GM10248 (cell line): Measurements from ENCODE around the gene DNLZ.
A peak's percentile ranks its signal among the peaks of the same experiment; 100 is the strongest.

Experiments used
- CTCF ChIA-PET: fragments of 300-600 bp; sonication (Branson Sonifier 250); formaldehyde crosslinking; extraction: SDS; loops from one replicate; lab custom pipeline; 2021; ENCODE audit warnings: antibody characterized with exemption; lab: Yijun Ruan, JAX
- POLR2A ChIA-PET: fragments of 350-650 bp; sonication (Branson Sonifier 250); formaldehyde crosslinking; extraction: SDS; loops from one replicate; lab custom pipeline; 2020; ENCODE audit warnings: antibody characterized with exemption; lab: Yijun Ruan, JAX
- DNase-seq: peaks from one replicate; pipeline ENCODE4 v3.0.0; 2012; ENCODE audit errors: extremely low spot score
- TF ChIP-seq, protein P1 (sequence below): IDR thresholded peaks from 2 replicates; pipeline ENCODE4 v1.5.1; 2012; ENCODE audit warnings: mild to moderate bottlenecking, low read depth; ENCODE audit errors: extremely low read depth, missing control alignments, control extremely low read depth

Gene DNLZ

DNA sequence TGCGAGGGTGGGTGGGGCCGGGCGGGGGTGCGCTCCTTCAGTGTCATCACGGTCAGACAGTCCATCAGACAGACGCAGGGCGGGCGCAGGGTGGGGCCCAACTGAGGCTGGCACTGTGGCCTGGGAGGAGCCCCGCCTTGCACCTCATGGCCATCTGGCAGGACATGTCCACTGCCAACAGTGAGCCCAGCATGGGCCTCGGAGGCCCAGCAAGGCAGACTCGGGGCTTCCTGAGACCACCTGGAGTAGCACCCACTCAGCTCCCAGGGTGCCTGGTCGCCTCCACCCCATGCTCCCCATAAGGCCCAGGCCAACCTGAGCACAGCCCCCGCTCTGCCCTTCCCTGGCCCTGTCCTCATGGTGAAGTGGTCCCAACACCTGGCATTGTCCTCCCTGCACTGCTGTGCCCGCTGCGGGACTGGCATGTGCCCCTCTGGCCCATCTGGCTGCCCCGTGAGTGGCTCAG is 44.7 kb downstream of the DNLZ start:
- DNase-seq: no peak
- POLR2A ChIA-PET: no interaction called here
- TF ChIP-seq, protein P1, sequence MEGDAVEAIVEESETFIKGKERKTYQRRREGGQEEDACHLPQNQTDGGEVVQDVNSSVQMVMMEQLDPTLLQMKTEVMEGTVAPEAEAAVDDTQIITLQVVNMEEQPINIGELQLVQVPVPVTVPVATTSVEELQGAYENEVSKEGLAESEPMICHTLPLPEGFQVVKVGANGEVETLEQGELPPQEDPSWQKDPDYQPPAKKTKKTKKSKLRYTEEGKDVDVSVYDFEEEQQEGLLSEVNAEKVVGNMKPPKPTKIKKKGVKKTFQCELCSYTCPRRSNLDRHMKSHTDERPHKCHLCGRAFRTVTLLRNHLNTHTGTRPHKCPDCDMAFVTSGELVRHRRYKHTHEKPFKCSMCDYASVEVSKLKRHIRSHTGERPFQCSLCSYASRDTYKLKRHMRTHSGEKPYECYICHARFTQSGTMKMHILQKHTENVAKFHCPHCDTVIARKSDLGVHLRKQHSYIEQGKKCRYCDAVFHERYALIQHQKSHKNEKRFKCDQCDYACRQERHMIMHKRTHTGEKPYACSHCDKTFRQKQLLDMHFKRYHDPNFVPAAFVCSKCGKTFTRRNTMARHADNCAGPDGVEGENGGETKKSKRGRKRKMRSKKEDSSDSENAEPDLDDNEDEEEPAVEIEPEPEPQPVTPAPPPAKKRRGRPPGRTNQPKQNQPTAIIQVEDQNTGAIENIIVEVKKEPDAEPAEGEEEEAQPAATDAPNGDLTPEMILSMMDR: no peak
- CTCF ChIA-PET: no interaction called here

DNA sequence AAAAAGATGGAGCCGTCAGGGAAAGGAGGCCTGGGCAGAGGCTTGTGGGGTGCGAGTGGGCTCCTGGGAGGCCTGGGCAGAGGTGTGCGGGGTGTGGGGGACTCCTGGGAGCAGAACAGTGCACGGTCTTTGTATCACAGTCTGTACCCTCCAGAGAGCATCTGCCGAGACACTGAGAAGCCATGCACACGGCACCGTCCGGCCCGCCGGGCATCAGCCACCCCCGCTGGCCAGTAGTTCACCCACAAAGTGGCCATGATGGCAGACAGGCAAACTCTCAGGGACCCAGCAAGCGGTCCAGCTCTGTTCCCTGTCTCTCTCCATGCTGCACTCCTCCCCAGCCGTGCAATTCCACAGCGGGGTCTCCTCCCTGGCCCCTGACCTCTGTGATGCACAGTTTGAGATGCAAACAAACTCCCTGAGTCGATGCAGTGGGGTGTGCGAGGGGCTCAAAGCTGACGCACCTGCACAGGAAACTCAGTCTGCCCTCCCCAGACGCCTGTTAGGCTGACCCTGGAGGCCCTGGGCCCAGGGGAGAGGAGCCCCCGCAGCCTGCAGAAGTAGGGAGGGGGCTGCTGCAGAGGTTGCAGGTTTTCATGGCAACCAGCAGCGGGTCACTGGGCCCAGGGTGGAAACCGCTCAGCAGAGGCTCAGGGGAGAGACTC is 45.3 kb downstream of the DNLZ start:
- TF ChIP-seq, protein P1: no peak
- DNase-seq: no peak
- ChIA-PET CTCF (no interaction called here), POLR2A (no interaction called here)

DNA sequence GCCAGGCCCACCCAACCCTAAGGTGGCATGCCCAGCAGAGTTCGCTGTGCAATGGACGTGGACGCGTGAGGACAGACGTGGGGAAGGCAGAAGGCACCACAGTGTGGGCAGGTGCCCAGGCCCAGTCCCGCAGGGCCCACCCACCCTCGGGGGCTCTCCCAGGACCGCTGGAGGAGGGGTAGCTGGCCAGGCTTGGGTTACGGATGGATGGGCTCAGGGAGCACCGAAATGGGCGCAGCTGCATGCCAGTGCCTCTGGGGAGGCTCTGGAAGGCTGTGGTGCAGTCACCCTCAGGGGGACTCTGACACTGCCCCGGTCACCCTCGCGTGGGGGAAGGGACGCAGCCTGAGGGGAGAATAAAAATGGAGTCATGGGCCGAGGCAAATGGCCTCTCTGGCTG is 45.8 kb downstream of the DNLZ start:
- POLR2A ChIA-PET: no interaction called here
- no peak for DNase-seq
- CTCF ChIA-PET: no interaction called here
- TF ChIP-seq, protein P1: no peak

DNA sequence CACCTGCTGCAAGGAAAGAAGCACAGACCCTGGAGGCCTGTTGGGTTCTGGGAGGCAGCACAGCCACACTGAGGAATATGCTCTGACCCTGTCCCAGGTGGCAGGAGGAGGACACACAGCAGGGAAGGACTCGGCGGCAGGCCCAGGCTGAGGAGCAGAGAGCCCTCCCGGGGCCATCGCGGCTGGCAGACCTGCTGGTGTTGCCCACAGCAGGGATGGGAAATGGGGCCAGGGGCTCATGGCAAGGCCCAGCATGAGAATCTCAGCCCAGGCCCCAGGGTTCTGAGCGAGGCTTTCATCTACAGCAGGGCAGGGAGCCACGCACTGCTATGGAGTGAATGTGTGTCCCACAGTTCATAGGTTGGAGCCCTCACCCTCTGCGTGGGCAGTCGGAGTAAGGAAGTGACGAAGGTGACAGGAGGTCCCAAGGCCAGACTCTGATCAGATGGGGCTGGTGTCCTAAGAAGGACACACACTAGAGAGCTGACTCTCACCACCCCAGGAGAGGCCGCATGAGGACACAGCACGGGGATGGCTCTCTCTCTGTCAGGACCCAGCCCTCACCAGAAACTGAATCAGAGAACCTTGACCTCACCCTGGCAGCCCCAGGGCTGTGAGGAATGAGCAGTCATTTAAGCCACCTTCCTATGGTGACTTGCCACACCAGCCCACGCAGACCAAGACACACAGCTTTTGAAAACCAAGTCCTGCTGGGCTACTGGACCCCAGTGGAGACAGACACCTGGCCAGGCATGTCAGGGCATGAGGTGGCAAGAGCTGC is 46.5 kb downstream of the DNLZ start:
- no peak for DNase-seq
- ChIA-PET CTCF (no interaction called here), POLR2A (no interaction called here)
- TF ChIP-seq, protein P1: no peak

DNA sequence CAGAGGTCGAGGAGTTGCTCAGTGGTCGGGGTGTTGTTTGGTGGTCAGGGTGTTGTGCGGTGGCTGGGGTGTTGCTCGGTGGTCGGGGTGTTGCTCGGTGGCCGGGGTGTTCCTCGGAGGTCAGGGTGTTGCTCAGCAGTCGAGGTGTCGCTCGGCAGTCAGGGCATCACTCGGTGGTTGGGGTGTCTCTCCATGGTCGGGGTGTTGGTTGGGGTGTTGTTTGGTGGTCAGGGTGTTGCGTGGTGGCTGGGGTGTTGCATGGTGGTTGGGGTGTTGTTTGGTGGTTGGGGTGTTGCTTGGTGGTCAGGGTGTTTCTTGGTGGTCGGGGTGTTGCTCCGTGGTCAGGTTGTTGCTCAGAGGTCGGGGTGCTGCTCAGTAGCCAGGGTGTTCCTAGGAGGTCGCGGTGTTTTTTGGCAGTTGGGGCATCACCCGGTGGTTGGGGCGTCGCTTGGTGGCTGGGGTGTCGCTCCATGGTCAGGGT is 47.2 kb downstream of the DNLZ start:
- TF ChIP-seq, protein P1: peak; percentile 0
- no peak for DNase-seq
- CTCF ChIA-PET: no interaction called here
- POLR2A ChIA-PET: no interaction called here

DNA sequence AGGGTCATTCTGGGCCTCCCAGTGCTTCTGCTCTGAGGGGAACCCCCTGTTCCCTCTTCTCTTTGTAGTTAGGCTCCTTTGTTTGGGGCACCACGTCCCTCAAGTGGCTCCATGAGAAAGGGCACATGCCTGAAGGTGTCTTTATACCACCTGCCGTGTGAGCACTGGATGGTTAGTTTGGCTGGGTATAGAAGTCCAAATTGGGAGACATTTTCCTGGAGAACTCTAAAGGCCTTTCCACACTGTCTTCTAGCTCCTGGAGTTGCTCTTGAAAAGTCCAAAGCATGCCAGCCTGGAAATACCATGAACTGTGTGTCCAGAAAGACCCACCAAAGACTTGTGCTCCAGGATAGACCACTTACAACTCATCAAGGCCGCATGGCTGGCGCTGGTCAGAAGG is 48.6 kb downstream of the DNLZ start:
- TF ChIP-seq, protein P1: no peak
- no peak for DNase-seq
- ChIA-PET POLR2A (no interaction called here), CTCF (no interaction called here)
